ENCODE data around the gene WIPI1.

DNA sequence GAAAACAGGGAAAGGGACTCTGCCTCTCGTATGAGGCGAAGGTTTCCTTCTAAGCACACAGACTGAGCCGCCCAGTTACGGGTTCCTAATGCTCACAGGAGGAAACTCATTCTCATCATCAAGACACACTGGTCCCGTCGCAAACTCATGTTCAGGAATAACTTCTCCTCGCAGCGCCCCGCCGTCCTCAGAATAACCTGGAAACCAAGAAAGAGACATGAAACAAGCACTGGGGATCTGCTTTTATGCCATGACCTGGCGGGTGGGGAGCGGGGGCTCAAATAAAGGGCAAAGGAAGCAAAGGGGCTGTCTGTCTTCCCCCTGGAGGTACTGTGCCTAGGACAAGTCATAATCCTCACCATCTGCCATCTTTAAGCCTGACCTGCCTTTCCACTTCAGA lies 31.3 kb downstream of the WIPI1 start:
- TF ChIP-seq, protein P1, sequence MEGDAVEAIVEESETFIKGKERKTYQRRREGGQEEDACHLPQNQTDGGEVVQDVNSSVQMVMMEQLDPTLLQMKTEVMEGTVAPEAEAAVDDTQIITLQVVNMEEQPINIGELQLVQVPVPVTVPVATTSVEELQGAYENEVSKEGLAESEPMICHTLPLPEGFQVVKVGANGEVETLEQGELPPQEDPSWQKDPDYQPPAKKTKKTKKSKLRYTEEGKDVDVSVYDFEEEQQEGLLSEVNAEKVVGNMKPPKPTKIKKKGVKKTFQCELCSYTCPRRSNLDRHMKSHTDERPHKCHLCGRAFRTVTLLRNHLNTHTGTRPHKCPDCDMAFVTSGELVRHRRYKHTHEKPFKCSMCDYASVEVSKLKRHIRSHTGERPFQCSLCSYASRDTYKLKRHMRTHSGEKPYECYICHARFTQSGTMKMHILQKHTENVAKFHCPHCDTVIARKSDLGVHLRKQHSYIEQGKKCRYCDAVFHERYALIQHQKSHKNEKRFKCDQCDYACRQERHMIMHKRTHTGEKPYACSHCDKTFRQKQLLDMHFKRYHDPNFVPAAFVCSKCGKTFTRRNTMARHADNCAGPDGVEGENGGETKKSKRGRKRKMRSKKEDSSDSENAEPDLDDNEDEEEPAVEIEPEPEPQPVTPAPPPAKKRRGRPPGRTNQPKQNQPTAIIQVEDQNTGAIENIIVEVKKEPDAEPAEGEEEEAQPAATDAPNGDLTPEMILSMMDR (IDR thresholded peaks at IDR 0.05), result no peak
- no peak for TF ChIP-seq POLR2A (IDR thresholded peaks at IDR 0.05)
